Cardiac fibroblast (primary cell): Measurements from ENCODE around the gene ALCAM.

Experiments
- DNase-seq, 2 donors: peaks; one replicate each; pipeline versions ENCODE4 v3.0.0 to v3.0.0-alpha.2; 2010; ENCODE audit warnings: low read depth in 2 of 2
- H3K4me3 ChIP-seq, 2 donors: replicated peaks in 1 of 2; 1 replicate in 1 of 2; 2 replicates in 1 of 2; pipeline ENCODE4 v1.5.1; 2011; ENCODE audit warnings: low read depth in 2 of 2, low read length in 2 of 2, mild to moderate bottlenecking in 2 of 2, moderate library complexity in 1 of 2
- CTCF ChIP-seq: IDR thresholded peaks from one replicate; pipeline ENCODE4 v1.5.1; 2011; ENCODE audit warnings: low read depth, mild to moderate bottlenecking, low read length, inconsistent platforms

The ALCAM gene

GRCh38 chr3:105495021-105495420 lies 128.3 kb downstream of the ALCAM start:
- no peak for TF ChIP-seq CTCF
- DNase-seq, result peak; percentile 31 to 43
- no peak overlapping the region for H3K4me3 ChIP-seq

GRCh38 chr3:105496343-105496742 lies 129.6 kb downstream of the ALCAM start:
- TF ChIP-seq CTCF, result no peak
- H3K4me3 ChIP-seq, result no peak overlapping the region
- DNase-seq, result no peak

GRCh38 chr3:105497386-105497785 lies 130.7 kb downstream of the ALCAM start:
- DNase-seq, result no peak
- TF ChIP-seq CTCF, result no peak
- no peak overlapping the region for H3K4me3 ChIP-seq

GRCh38 chr3:105499961-105500360 lies 133.3 kb downstream of the ALCAM start:
- no peak for TF ChIP-seq CTCF
- H3K4me3 ChIP-seq, result no peak overlapping the region
- DNase-seq, result no peak

GRCh38 chr3:105502333-105502732 lies 135.6 kb downstream of the ALCAM start:
- TF ChIP-seq CTCF, result no peak
- H3K4me3 ChIP-seq, result no peak overlapping the region
- DNase-seq, result no peak

GRCh38 chr3:105503191-105503593 lies 136.5 kb downstream of the ALCAM start:
- no peak for DNase-seq
- H3K4me3 ChIP-seq, result no peak overlapping the region
- TF ChIP-seq CTCF, result no peak

GRCh38 chr3:105504440-105504951 lies 137.8 kb downstream of the ALCAM start:
- TF ChIP-seq CTCF, result no peak
- DNase-seq, result no peak
- no peak overlapping the region for H3K4me3 ChIP-seq
